ENCODE measurements around the gene KLHL17.
A peak's percentile ranks its signal among the peaks of the same experiment; 100 is the strongest.

The KLHL17 gene

GRCh38 chr1:923131-923990, 37.0 kb upstream of the KLHL17 start, which contains the start of gene SAMD11:
Gene SAMD11 (plus strand): TSS chr1:923923. CDS start chr1:924432, 509 bp downstream.
- peak in 2 of 3 experiments; percentile 38 to 51 for DNase-seq (ENCODE audit: low read depth in 3 of 3)

- no peak for DNase-seq (ENCODE audit: low read depth in 3 of 3)
Measured at GRCh38 chr1:923991-924655, 36.3 kb upstream of the KLHL17 start.

GRCh38 chr1:924656-925560, 35.5 kb upstream of the KLHL17 start:
- no peak for DNase-seq (ENCODE audit: low read depth in 3 of 3)

GRCh38 chr1:925561-926421, 34.6 kb upstream of the KLHL17 start:
- no peak for DNase-seq (ENCODE audit: low read depth in 3 of 3)

DNA sequence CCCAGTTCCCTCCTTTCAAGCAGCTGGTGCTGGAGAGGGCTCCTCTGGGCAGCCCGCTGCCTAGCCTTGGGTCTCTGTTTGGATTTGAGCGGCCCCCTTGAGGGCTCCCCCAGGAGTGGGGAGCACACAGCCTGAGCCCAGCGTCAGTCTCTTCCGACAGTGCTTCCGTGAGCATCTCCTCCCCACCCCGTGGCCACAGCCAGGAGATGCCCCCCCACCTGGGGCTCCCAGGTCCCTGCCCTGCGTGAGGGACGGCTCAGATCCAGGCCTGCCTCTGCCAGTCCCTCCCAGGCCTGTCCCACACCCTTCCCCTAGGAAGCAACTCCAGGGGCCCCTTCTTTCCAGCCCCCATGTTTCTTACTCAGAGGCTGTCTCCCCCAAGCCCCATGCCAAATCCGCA, 33.1 kb upstream of the KLHL17 start:
- no peak for DNase-seq (ENCODE audit: low read depth in 3 of 3)

DNA sequence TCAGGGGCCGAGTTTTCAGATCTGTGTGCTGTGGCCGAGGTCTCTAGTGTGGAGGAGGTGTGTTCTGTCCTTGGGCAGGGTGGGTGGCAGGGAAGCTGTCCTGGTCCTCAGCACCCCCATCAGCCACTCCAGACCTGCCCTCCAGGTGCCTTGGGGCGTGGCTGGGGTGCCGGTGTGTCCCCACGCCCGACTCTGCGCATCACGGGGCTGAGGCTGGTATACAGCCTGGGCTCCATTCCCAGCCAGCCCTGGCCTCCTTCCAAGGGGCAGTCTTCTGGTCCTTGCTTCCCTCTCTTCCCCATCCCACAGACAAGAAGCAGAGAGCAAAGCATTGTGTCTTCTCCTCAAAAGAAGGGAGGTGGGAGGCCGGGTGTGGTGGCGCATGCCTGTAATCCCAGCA, 32.6 kb upstream of the KLHL17 start:
- DNase-seq (ENCODE audit: low read depth in 3 of 3): no peak

GRCh38 chr1:928825-929661, 31.3 kb upstream of the KLHL17 start:
- DNase-seq (ENCODE audit: low read depth in 3 of 3): no peak

DNA sequence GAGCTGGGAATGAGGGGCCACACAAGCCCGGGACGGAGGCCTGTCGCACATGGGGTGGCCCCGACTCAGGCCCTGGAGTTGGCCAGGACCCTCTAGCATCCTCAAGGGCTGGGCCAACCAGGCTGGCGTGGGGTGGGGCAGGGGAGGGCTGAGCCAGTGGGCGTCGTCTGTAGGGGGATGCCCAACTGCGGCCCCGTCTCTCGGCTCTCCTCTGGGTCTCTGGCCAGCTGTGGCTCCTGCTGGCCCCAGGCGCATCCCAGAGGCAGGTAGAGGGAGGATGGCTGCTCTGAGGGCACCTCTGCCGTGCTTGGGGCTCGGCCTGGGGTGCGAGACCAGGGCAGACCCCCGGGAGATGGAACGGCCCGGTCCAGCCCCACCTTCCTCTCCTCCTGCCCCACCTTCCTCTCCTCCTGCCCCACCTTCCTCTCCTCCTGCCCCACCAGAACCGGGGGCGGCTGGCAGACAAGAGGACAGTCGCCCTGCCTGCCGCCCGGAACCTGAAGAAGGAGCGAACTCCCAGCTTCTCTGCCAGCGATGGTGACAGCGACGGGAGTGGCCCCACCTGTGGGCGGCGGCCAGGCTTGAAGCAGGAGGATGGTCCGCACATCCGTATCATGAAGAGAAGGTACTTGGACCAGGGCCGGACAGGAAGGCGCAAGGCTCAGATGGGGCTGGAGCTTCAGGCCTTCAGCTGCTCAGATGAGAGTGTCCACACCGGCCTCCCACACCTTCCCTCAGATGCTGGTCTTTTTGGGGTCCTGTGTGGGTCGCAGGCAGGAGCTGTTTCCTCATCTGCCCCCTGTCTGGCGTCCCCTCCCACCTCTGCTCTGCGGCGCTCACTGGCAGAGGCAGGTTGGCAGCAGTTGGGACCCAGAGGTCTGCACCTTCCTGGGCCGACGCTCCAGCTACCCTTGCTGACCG, 30.4 kb upstream of the KLHL17 start:
- no peak for DNase-seq (ENCODE audit: low read depth in 3 of 3)

- no peak for DNase-seq (ENCODE audit: low read depth in 3 of 3)
Measured at GRCh38 chr1:930633-931138, 29.7 kb upstream of the KLHL17 start.

DNA sequence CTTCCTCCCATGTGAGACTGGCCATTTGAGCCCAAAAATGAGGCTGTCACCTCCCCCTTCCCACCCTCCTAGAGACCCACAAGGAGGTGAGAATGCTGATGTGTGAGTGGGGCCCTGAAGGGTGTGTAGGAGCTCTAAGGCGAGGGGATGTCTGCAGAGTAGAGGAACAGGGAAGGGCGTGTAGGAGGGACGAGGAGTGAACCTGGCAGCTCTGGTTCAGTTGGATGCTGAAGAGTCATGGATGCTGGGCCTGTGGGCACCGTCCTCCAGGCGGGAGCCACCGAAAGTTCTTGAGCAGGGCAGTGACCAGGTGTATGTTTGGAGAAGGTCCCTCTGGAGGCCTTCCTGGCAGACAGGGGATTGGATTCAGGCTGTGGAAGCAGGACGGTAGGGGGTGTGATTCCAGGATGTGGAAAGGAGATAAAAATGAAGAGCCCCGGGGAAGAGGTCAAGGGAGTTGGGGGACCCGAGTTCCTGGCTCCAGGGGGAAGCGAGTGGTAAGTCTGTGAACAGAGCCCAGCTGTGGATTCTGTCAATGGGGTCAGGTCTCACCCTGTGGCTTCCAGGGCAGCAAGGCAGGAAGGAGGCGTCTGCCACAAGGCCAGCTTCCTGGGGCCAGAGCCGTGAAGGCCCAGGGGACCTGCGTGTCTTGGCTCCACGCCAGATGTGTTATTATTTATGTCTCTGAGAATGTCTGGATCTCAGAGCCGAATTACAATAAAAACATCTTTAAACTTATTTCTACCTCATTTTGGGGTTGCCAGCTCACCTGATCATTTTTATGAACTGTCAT, 28.8 kb upstream of the KLHL17 start:
- no peak for DNase-seq (ENCODE audit: low read depth in 3 of 3)

- DNase-seq (ENCODE audit: low read depth in 3 of 3): no peak
Measured at GRCh38 chr1:932173-932510, 28.2 kb upstream of the KLHL17 start.

GRCh38 chr1:932776-933602, 27.4 kb upstream of the KLHL17 start:
- no peak for DNase-seq (ENCODE audit: low read depth in 3 of 3)

- DNase-seq (ENCODE audit: low read depth in 3 of 3): no peak
Measured at GRCh38 chr1:933603-933940, 26.8 kb upstream of the KLHL17 start.

- DNase-seq (ENCODE audit: low read depth in 3 of 3): no peak
Measured at GRCh38 chr1:934991-935750, 25.2 kb upstream of the KLHL17 start.

GRCh38 chr1:935751-936231, 24.6 kb upstream of the KLHL17 start:
- no peak for DNase-seq (ENCODE audit: low read depth in 3 of 3)

Data from stimulated activated CD4-positive, alpha-beta T cell treated with anti-CD3 and anti-CD28 coated beads, TNF-alpha, amount 100 ng/mL, for 24 hours (primary cell).